Prostate gland (tissue), 2 donors: Measurements from ENCODE around the gene HACD2.

Source experiments
- CTCF ChIP-seq, 4 experiments: fragments of 200-600 bp in 2 of 4; fragments of 450-650 bp in 2 of 4; sonication (generic) in 2 of 4; IDR thresholded peaks; 1 replicate in 3 of 4; 2 replicates in 1 of 4; pipeline ENCODE4 v1.5.1; 2016 to 2019; ENCODE audit warnings: antibody characterized with exemption in 4 of 4, mild to moderate bottlenecking in 2 of 4, moderate library complexity in 2 of 4
- POLR2A ChIP-seq: fragments of 450-650 bp; IDR thresholded peaks from one replicate; pipeline ENCODE4 v1.6.1; 2016; ENCODE audit warnings: antibody characterized with exemption, mild to moderate bottlenecking

GRCh38 chr3:123584988-123585937 lies at the start of gene HACD2:
- TF ChIP-seq CTCF (IDR thresholded peaks at IDR 0.05) = no peak
- peak; percentile 97 for TF ChIP-seq POLR2A
